HL-60/S4 treated with retinoic acid at 250 ng/mL for 4 days and 3 days (cell line): ENCODE results near the gene NTN1.

ENCODE experiments used
- in situ Hi-C: fragments of 300-500 bp; cut with MboI; formaldehyde crosslinking; loops from 2 replicates; pipeline ENCODE4 v1.7.0; 2022; ENCODE audit warnings: low sequenced_read_pairs

The NTN1 gene

GRCh38 chr17:9266697-9267117 lies 245.4 kb downstream of the NTN1 start:
- in situ Hi-C loops: no loop called here

GRCh38 chr17:9268546-9268945 lies 247.2 kb downstream of the NTN1 start:
- in situ Hi-C loops: no loop called here

GRCh38 chr17:9269350-9270035 lies 248.2 kb downstream of the NTN1 start:
- in situ Hi-C loops: no loop called here

- in situ Hi-C loops: no loop called here
These were observed 249.6 kb downstream of the NTN1 start for GRCh38 chr17:9270921-9271320.

- in situ Hi-C loops: no loop called here
These were observed 250.7 kb downstream of the NTN1 start for GRCh38 chr17:9271989-9272388.

GRCh38 chr17:9272501-9273200 lies 251.3 kb downstream of the NTN1 start:
- in situ Hi-C loops: no loop called here

GRCh38 chr17:9273428-9274391 lies 252.4 kb downstream of the NTN1 start:
- in situ Hi-C loops: no loop called here

GRCh38 chr17:9274973-9275372 lies 253.7 kb downstream of the NTN1 start:
- in situ Hi-C loops: no loop called here

GRCh38 chr17:9279893-9280292 lies 258.6 kb downstream of the NTN1 start:
- in situ Hi-C loops: no loop called here

- in situ Hi-C loops: no loop called here
These were observed 262.6 kb downstream of the NTN1 start for GRCh38 chr17:9283909-9284308.

GRCh38 chr17:9284884-9285283 lies 263.6 kb downstream of the NTN1 start:
- in situ Hi-C loops: no loop called here

- in situ Hi-C loops: no loop called here
These were observed 264.5 kb downstream of the NTN1 start for GRCh38 chr17:9285602-9286427.

GRCh38 chr17:9286434-9286833 lies 265.1 kb downstream of the NTN1 start:
- in situ Hi-C loops: no loop called here

- in situ Hi-C loops: no loop called here
These were observed 266.0 kb downstream of the NTN1 start for GRCh38 chr17:9287306-9287705.

GRCh38 chr17:9290226-9290613 lies 268.9 kb downstream of the NTN1 start:
- in situ Hi-C loops: no loop called here

GRCh38 chr17:9291912-9292560 lies 270.7 kb downstream of the NTN1 start:
- in situ Hi-C loops: no loop called here

- in situ Hi-C loops: no loop called here
These were observed 271.2 kb downstream of the NTN1 start for GRCh38 chr17:9292561-9292941.
